Measurements from ENCODE around the gene DLGAP3.

DLGAP3 gene

GRCh38 chr1:34900775-34901502 is 28.5 kb downstream of the DLGAP3 start:
- no peak for DNase-seq

GRCh38 chr1:34899906-34900305 is 29.5 kb downstream of the DLGAP3 start:
- no peak for DNase-seq

GRCh38 chr1:34899471-34899870 is 30.0 kb downstream of the DLGAP3 start:
- DNase-seq: no peak

- no peak for DNase-seq
Observed at GRCh38 chr1:34898330-34898761, 31.1 kb downstream of the DLGAP3 start.

- DNase-seq: no peak
Observed at GRCh38 chr1:34896612-34897011, 32.8 kb downstream of the DLGAP3 start.

- no peak for DNase-seq
Observed at GRCh38 chr1:34889705-34890104, 39.7 kb downstream of the DLGAP3 start.

- DNase-seq: no peak
Observed at GRCh38 chr1:34887593-34887992, 41.9 kb downstream of the DLGAP3 start.

GRCh38 chr1:34885405-34886247 is 43.8 kb downstream of the DLGAP3 start:
- no peak for DNase-seq

- DNase-seq: no peak
Observed at GRCh38 chr1:34884961-34885360, 44.5 kb downstream of the DLGAP3 start.

- DNase-seq: no peak
Observed at GRCh38 chr1:34884536-34884935, 44.9 kb downstream of the DLGAP3 start.

- DNase-seq: no peak
Observed at GRCh38 chr1:34879230-34879629, 50.2 kb downstream of the DLGAP3 start.

GRCh38 chr1:34876406-34876805 is 53.0 kb downstream of the DLGAP3 start:
- DNase-seq: no peak

- no peak for DNase-seq
Observed at GRCh38 chr1:34874296-34874952, 55.0 kb downstream of the DLGAP3 start.

- no peak for DNase-seq
Observed at GRCh38 chr1:34872133-34872503, 57.3 kb downstream of the DLGAP3 start.

GRCh38 chr1:34871443-34872132 is 57.9 kb downstream of the DLGAP3 start:
- DNase-seq: no peak

- no peak for DNase-seq
Observed at GRCh38 chr1:34870395-34870794, 59.1 kb downstream of the DLGAP3 start.

- DNase-seq: no peak
Observed at GRCh38 chr1:34869760-34870159, 59.7 kb downstream of the DLGAP3 start.

- no peak for DNase-seq
Observed at GRCh38 chr1:34868230-34869049, 61.0 kb downstream of the DLGAP3 start.

GRCh38 chr1:34867415-34867814 is 62.0 kb downstream of the DLGAP3 start:
- no peak for DNase-seq

- DNase-seq: no peak
Observed at GRCh38 chr1:34866762-34867109, 62.7 kb downstream of the DLGAP3 start.

- DNase-seq: peak; percentile 92
Observed at GRCh38 chr1:34865981-34866761, 63.3 kb downstream of the DLGAP3 start.
